ENCODE data around the gene DPCD.

Gene DPCD

GRCh38 chr10:101567165-101568006 lies 20.7 kb upstream of the DPCD start:
- no peak for DNase-seq

GRCh38 chr10:101568054-101568745 lies 19.9 kb upstream of the DPCD start:
- DNase-seq = no peak

GRCh38 chr10:101569323-101569621 lies 18.8 kb upstream of the DPCD start:
- DNase-seq = no peak

- DNase-seq = peak; percentile 82
Measured at GRCh38 chr10:101569622-101570427, 18.3 kb upstream of the DPCD start.

- DNase-seq = no peak
Measured at GRCh38 chr10:101570428-101571270, 17.5 kb upstream of the DPCD start.

GRCh38 chr10:101571271-101571925 lies 16.7 kb upstream of the DPCD start:
- no peak for DNase-seq

GRCh38 chr10:101572126-101572525 lies 16.0 kb upstream of the DPCD start:
- DNase-seq = no peak

GRCh38 chr10:101572785-101573184 lies 15.3 kb upstream of the DPCD start:
- DNase-seq = no peak

GRCh38 chr10:101573885-101574753 lies 14.0 kb upstream of the DPCD start:
- no peak for DNase-seq

- DNase-seq = no peak
Measured at GRCh38 chr10:101575091-101575490, 13.0 kb upstream of the DPCD start.

- DNase-seq = no peak
Measured at GRCh38 chr10:101575580-101576210, 12.4 kb upstream of the DPCD start.

- no peak for DNase-seq
Measured at GRCh38 chr10:101576211-101576863, 11.8 kb upstream of the DPCD start.

GRCh38 chr10:101577121-101577871 lies 10.8 kb upstream of the DPCD start:
- no peak for DNase-seq

GRCh38 chr10:101578192-101578591 lies 9.9 kb upstream of the DPCD start:
- DNase-seq = no peak

- no peak for DNase-seq
Measured at GRCh38 chr10:101578803-101579515, 9.2 kb upstream of the DPCD start.

GRCh38 chr10:101579516-101579870 lies 8.6 kb upstream of the DPCD start:
- no peak for DNase-seq

- no peak for DNase-seq
Measured at GRCh38 chr10:101580486-101581399, 7.4 kb upstream of the DPCD start.

GRCh38 chr10:101585841-101586240 lies 2.3 kb upstream of the DPCD start:
- no peak for DNase-seq
